HepG2 (cell line): Measurements from ENCODE around the gene ATG3. TPM values are rescaled to one million over a fixed set of nuclear protein-coding genes. Genes with fewer than 3 reads are reported as not detected.

ENCODE experiments used
- ATAC-seq: fragments of 200-7000 bp; cut with Tn5 transposase; 3 replicates; pipeline ENCODE4 v1.9.1; 2020; ENCODE audit warnings: mild to moderate bottlenecking, moderate library complexity
- BruUV-seq: library from RNA; stranded (reverse); fragments of 400-500 nt; replicated peaks from 2 replicates; lab custom pipeline; 2021; lab: Mats Ljungman, UMichigan
- CTCF ChIA-PET: fragments of 300-600 bp; formaldehyde crosslinking; extraction: SDS; loops from one replicate; lab custom pipeline; 2021; ENCODE audit warnings: low total read pairs, inconsistent platforms, low intra/inter-chr PET ratio; lab: Yijun Ruan, JAX
- POLR2A ChIA-PET: fragments of 350-600 bp; sonication (Branson Sonifier 250); formaldehyde crosslinking; loops from one replicate; lab custom pipeline; 2020; ENCODE audit warnings: antibody characterized with exemption, inconsistent platforms; lab: Yijun Ruan, JAX
- DNase-seq: peaks from one replicate; pipeline ENCODE4 v3.0.0-alpha.2; 2015; ENCODE audit warnings: low spot score
- FAIRE-seq: peaks from 3 replicates; lab custom pipeline; 2011; peaks lifted over from hg19 to GRCh38; lab: Jason Lieb, UNC
- H2AFZ ChIP-seq: one replicate; pipeline ENCODE4 v1.6.1; 2011; ENCODE audit warnings: low read length, inconsistent platforms
- H3K27ac ChIP-seq: fragments of 300-600 bp; 3 replicates; pipeline ENCODE4 v1.8.0; 2011; ENCODE audit warnings: mixed run types, mild to moderate bottlenecking, mixed read lengths, low read length, inconsistent platforms; ENCODE audit not compliant: insufficient read depth; ENCODE audit errors: extremely low read length
- H3K27me3 ChIP-seq, 2 experiments: fragments of 200-600 bp in 1 of 2; 2 replicates in 1 of 2; 3 replicates in 1 of 2; pipeline versions ENCODE4 v1.6.0 to v1.8.0; 2011; ENCODE audit warnings: low read length in 2 of 2, mild to moderate bottlenecking in 2 of 2, moderate library complexity in 2 of 2, inconsistent platforms in 1 of 2; ENCODE audit not compliant: insufficient read depth in 2 of 2, control insufficient read depth in 1 of 2
- H3K36me3 ChIP-seq, 2 experiments: fragments of 200-600 bp in 1 of 2; replicated peaks in 1 of 2; 2 replicates in 1 of 2; 3 replicates in 1 of 2; pipeline versions ENCODE4 v1.5.1 to v1.8.0; 2011; ENCODE audit warnings: low read length in 2 of 2, inconsistent platforms in 1 of 2; ENCODE audit not compliant: insufficient read depth in 2 of 2, control insufficient read depth in 1 of 2
- H3K4me1 ChIP-seq: 2 replicates; pipeline ENCODE4 v1.5.1; 2012; ENCODE audit warnings: low read length, inconsistent platforms; ENCODE audit not compliant: insufficient read depth
- H3K4me2 ChIP-seq: 2 replicates; pipeline ENCODE4 v1.6.0; 2011; ENCODE audit warnings: low read depth, low read length, inconsistent platforms
- H3K4me3 ChIP-seq, 3 experiments: fragments of 200-600 bp in 1 of 3; sonication (generic), shearing (Covaris generic) in 1 of 3; replicated peaks in 1 of 3; 2 replicates each; pipeline ENCODE4 v1.5.1; 2011 to 2016; ENCODE audit warnings: low read length in 3 of 3, inconsistent platforms in 2 of 3, low read depth in 2 of 3, mild to moderate bottlenecking in 2 of 3, control low read depth in 1 of 3, mixed read lengths in 1 of 3; ENCODE audit not compliant: insufficient read depth in 1 of 3
- H3K79me2 ChIP-seq: one replicate; pipeline ENCODE4 v1.6.1; 2011; ENCODE audit warnings: low read length, inconsistent platforms; ENCODE audit not compliant: insufficient read depth
- H3K9ac ChIP-seq: 2 replicates; pipeline ENCODE4 v1.6.0; 2011; ENCODE audit warnings: mild to moderate bottlenecking, low read depth, low read length, inconsistent platforms; ENCODE audit not compliant: insufficient read depth
- H3K9me3 ChIP-seq: 2 replicates; pipeline ENCODE4 v1.5.1; 2012; ENCODE audit warnings: mild to moderate bottlenecking, low read length
- H4K20me1 ChIP-seq: 2 replicates; pipeline ENCODE4 v1.6.0; 2011; ENCODE audit warnings: inconsistent platforms, mild to moderate bottlenecking, low read length, moderate library complexity; ENCODE audit not compliant: insufficient read depth
- CREM ChIP-seq, 2 experiments: sonication (generic) in 1 of 2; formaldehyde crosslinking in 1 of 2; IDR thresholded peaks; 2 replicates each; pipeline versions ENCODE4 v1.4.0 to v1.6.1; 2016 to 2020; ENCODE audit warnings: antibody characterized with exemption in 1 of 2, mild to moderate bottlenecking in 1 of 2, missing genetic modification reagents in 1 of 2
- MAFF ChIP-seq: IDR thresholded peaks from 2 replicates; pipeline ENCODE4 v1.6.1; 2011; ENCODE audit warnings: low read depth, low read length, improper control_type of control experiment
- MAFK ChIP-seq, 2 experiments: IDR thresholded peaks in 1 of 2; conservative IDR thresholded peaks in 1 of 2; 2 replicates each; pipeline ENCODE4 v1.6.1; 2011; ENCODE audit warnings: improper control_type of control experiment in 2 of 2, low read length in 2 of 2
- SMARCE1 ChIP-seq: fragments of 450-650 bp; IDR thresholded peaks from 2 replicates; pipeline ENCODE4 v1.6.1; 2017; ENCODE audit warnings: borderline replicate concordance
- SMC3 ChIP-seq: IDR thresholded peaks from 2 replicates; pipeline ENCODE4 v1.6.1; 2011; ENCODE audit warnings: low read length, improper control_type of control experiment
- WGBS: methylation state at CpG from one replicate; pipeline ENCODE4 v1.1.6; 2017; ENCODE audit warnings: low lambda C conversion rate; 5-methylcytosine and 5-hydroxymethylcytosine counted together
- in situ Hi-C: cut with HindIII; loops from 2 replicates; pipeline ENCODE4 v1.10.0; 2017; ENCODE audit warnings: low pct_unique_long_range_greater_than_20kb; ENCODE audit not compliant: extremely low pct_ligation_motif_present
- intact Hi-C: fragments of 100-400 bp; cut with micrococcal nuclease; formaldehyde crosslinking; loops from one replicate; pipeline ENCODE4 v1.10.0; 2022; ENCODE audit not compliant: unreplicated experiment
- polyA plus RNA-seq, 8 experiments: library from polyadenylated mRNA; depleted of rRNA in 3 of 8; stranded (reverse) in 7 of 8; unstranded in 1 of 8; fragments of >200 nt; fragmentation: Illumina TruSeq in 4 of 8; extraction: Trizol in 4 of 8; gene quantifications; 2 replicates each; pipeline versions ENCODE4 v1.2.1 to v1.2.3, GENCODE V29; 2011 to 2016; ENCODE audit warnings: low read depth in 4 of 8, missing spikeins in 1 of 8, mixed read lengths in 1 of 8; ENCODE audit not compliant: insufficient read depth in 1 of 8
- total RNA-seq, 5 experiments: library from RNA; depleted of rRNA; stranded (reverse); fragments of >200 nt; fragmentation: Illumina TruSeq; extraction: Trizol; gene quantifications; 2 replicates each; pipeline ENCODE4 v1.2.3, GENCODE V29; 2016; ENCODE audit warnings: low read depth in 1 of 5
- TF ChIP-seq, protein P1 (sequence below): sonication (generic); formaldehyde crosslinking; IDR thresholded peaks from 2 replicates; pipeline ENCODE4 v1.5.0; 2020; ENCODE audit warnings: mild to moderate bottlenecking, missing genetic modification reagents, borderline replicate concordance
- TF ChIP-seq, protein P2 (sequence below): sonication (generic); formaldehyde crosslinking; IDR thresholded peaks from 2 replicates; pipeline ENCODE4 v1.5.0; 2020; ENCODE audit warnings: mild to moderate bottlenecking, missing genetic modification reagents, moderate library complexity

The ATG3 gene
- total and polyA plus RNA-seq, 2 of the 13 experiments (the other 11 are each of a cell fraction or from before 2014, with no cell fraction given): 19.6 to 34.8 TPM

DNA sequence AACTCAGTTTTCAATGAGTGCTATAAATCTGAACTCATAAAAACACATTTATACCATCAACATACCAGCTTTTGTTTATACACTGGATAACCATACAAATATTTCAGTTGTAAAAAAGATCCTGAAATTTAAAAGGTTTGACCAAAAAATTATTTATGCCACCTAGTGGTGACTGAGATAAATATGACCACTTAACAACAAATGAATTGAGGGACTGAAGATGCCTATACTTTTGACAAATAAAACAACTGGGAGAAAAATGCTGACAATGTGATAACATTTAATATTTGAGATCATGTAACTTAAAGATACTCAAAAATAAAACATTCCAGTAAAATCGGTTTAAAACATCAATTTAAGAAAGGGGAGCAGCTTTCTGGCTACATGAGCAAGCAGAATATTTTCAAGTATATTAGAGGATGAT lies 30.4 kb downstream of the ATG3 start:
- in situ Hi-C loops: loop anchor here (10.0 kb wide), 2 partner anchors 207 to 417 kb away; no protein-coding TSS in a partner anchor
- Histone ChIP-seq H3K36me3 (peaks cover 1 to 11% of the 10 kb centered on the region in 2 experiments; a peak in 4 of 5 replicates), H3K27me3 (no peaks in the 10 kb centered on the region), H3K4me1 (no peaks in the 10 kb centered on the region), H2AFZ (no peak overlapping the region), H3K4me2 (no peak overlapping the region), H3K27ac (no peak overlapping the region), H3K79me2 (no peaks in the 10 kb centered on the region), H4K20me1 (no peaks in the 10 kb centered on the region; the same call in 1 of the 2 replicates), H3K9me3 (no peaks in the 10 kb centered on the region), H3K4me3 (no peak overlapping the region), H3K9ac (no peak overlapping the region)
- intact Hi-C loops: loop anchor here (1.0 to 5.0 kb wide), 3 partner anchors 204 to 394 kb away; no protein-coding TSS in a partner anchor
- TF ChIP-seq MAFF (peak; percentile 81), SMC3 (peak; percentile 41), CREM (IDR thresholded peaks at IDR 0.05) (no peak), CREM (CRISPR knock-in tag; IDR thresholded peaks at IDR 0.05) (no peak), SMARCE1 (no peak), MAFK (conservative IDR thresholded peaks at IDR 0.05 in 1 of 2, IDR thresholded peaks at IDR 0.05 in 1 of 2; ENCODE audit: low read length in 2 of 2) (peak; percentile 84 to 86)
- TF ChIP-seq, protein P1, sequence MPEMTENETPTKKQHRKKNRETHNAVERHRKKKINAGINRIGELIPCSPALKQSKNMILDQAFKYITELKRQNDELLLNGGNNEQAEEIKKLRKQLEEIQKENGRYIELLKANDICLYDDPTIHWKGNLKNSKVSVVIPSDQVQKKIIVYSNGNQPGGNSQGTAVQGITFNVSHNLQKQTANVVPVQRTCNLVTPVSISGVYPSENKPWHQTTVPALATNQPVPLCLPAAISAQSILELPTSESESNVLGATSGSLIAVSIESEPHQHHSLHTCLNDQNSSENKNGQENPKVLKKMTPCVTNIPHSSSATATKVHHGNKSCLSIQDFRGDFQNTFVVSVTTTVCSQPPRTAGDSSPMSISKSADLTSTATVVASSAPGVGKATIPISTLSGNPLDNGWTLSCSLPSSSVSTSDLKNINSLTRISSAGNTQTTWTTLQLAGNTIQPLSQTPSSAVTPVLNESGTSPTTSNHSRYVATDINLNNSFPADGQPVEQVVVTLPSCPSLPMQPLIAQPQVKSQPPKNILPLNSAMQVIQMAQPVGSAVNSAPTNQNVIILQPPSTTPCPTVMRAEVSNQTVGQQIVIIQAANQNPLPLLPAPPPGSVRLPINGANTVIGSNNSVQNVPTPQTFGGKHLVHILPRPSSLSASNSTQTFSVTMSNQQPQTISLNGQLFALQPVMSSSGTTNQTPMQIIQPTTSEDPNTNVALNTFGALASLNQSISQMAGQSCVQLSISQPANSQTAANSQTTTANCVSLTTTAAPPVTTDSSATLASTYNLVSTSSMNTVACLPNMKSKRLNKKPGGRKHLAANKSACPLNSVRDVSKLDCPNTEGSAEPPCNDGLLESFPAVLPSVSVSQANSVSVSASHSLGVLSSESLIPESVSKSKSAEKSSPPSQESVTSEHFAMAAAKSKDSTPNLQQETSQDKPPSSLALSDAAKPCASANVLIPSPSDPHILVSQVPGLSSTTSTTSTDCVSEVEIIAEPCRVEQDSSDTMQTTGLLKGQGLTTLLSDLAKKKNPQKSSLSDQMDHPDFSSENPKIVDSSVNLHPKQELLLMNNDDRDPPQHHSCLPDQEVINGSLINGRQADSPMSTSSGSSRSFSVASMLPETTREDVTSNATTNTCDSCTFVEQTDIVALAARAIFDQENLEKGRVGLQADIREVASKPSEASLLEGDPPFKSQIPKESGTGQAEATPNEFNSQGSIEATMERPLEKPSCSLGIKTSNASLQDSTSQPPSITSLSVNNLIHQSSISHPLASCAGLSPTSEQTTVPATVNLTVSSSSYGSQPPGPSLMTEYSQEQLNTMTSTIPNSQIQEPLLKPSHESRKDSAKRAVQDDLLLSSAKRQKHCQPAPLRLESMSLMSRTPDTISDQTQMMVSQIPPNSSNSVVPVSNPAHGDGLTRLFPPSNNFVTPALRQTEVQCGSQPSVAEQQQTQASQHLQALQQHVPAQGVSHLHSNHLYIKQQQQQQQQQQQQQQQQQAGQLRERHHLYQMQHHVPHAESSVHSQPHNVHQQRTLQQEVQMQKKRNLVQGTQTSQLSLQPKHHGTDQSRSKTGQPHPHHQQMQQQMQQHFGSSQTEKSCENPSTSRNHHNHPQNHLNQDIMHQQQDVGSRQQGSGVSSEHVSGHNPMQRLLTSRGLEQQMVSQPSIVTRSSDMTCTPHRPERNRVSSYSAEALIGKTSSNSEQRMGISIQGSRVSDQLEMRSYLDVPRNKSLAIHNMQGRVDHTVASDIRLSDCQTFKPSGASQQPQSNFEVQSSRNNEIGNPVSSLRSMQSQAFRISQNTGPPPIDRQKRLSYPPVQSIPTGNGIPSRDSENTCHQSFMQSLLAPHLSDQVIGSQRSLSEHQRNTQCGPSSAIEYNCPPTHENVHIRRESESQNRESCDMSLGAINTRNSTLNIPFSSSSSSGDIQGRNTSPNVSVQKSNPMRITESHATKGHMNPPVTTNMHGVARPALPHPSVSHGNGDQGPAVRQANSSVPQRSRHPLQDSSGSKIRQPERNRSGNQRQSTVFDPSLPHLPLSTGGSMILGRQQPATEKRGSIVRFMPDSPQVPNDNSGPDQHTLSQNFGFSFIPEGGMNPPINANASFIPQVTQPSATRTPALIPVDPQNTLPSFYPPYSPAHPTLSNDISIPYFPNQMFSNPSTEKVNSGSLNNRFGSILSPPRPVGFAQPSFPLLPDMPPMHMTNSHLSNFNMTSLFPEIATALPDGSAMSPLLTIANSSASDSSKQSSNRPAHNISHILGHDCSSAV (CRISPR knock-in tag): no peak
- TF ChIP-seq, protein P2, sequence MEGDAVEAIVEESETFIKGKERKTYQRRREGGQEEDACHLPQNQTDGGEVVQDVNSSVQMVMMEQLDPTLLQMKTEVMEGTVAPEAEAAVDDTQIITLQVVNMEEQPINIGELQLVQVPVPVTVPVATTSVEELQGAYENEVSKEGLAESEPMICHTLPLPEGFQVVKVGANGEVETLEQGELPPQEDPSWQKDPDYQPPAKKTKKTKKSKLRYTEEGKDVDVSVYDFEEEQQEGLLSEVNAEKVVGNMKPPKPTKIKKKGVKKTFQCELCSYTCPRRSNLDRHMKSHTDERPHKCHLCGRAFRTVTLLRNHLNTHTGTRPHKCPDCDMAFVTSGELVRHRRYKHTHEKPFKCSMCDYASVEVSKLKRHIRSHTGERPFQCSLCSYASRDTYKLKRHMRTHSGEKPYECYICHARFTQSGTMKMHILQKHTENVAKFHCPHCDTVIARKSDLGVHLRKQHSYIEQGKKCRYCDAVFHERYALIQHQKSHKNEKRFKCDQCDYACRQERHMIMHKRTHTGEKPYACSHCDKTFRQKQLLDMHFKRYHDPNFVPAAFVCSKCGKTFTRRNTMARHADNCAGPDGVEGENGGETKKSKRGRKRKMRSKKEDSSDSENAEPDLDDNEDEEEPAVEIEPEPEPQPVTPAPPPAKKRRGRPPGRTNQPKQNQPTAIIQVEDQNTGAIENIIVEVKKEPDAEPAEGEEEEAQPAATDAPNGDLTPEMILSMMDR (CRISPR knock-in tag): peak; percentile 39
- BruUV-seq: no TSS peak
- ATAC-seq: no peak
- ChIA-PET CTCF (interaction anchor here (1.4 to 1.9 kb wide), 3 partner anchors 238 to 419 kb away, joined by 6 to 7 read pairs (median 6); partner anchors contain the start of gene SLC9C1), POLR2A (no interaction called here)
- FAIRE-seq: no peak
- 0% methylated on average over 1 of the region's 1 CpG for WGBS
- DNase-seq: peak; percentile 3
